Measurements from ENCODE around the gene C1orf159. TPM values are rescaled to one million over a fixed set of nuclear protein-coding genes. Genes with fewer than 3 reads are reported as not detected.
"Not testable (repeated sequence)": the region's sequence is repeated elsewhere in the genome, so short reads cannot be mapped to it uniquely, and the experiment has no call there.

Gene C1orf159
- total and polyA plus RNA-seq, 2 of the 8 experiments (the other 6 are each of a cell fraction or from before 2014, with no cell fraction given) = 10.0 to 10.9 TPM

- no peak for TF ChIP-seq RXRA (IDR thresholded peaks at IDR 0.05; ENCODE audit: insufficient read depth, low read depth, low read length)
- TF ChIP-seq EZH2 (IDR thresholded peaks at IDR 0.05; ENCODE audit: low read depth, low read length, severe bottlenecking) = no peak
- no peak for TF ChIP-seq SP1 (IDR thresholded peaks at IDR 0.05; ENCODE audit: low read depth, low read length)
- TF ChIP-seq POLR2A (IDR thresholded peaks at IDR 0.05; ENCODE audit: control extremely low read depth in 1 of 2, low read depth in 2 of 2, low read length in 2 of 2) = no peak
- TF ChIP-seq BRCA1 (IDR thresholded peaks at IDR 0.05; ENCODE audit: low read depth, low read length) = no peak
- TF ChIP-seq SIX5 (IDR thresholded peaks at IDR 0.05; ENCODE audit: low read depth, low read length) = no peak
- no peak for TF ChIP-seq USF2 (IDR thresholded peaks at IDR 0.05; ENCODE audit: low read length)
- TF ChIP-seq TCF12 (IDR thresholded peaks at IDR 0.05; ENCODE audit: low read depth, low read length) = no peak
- TF ChIP-seq RBBP5 (IDR thresholded peaks at IDR 0.05; ENCODE audit: borderline replicate concordance, low read depth, low read length) = no peak
Observed at GRCh38 chr1:1058088-1058905, 57.6 kb downstream of the C1orf159 start (continued).

GRCh38 chr1:1057769-1058087 lies 58.2 kb downstream of the C1orf159 start:
- H3K18ac ChIP-seq (ENCODE audit: extremely low read depth, low read length); H2AK5ac ChIP-seq (ENCODE audit: low read depth, low read length); H4K5ac ChIP-seq (ENCODE audit: insufficient read length, low read depth, low read length); H3K23ac ChIP-seq (ENCODE audit: insufficient read length); H3K79me2 ChIP-seq (ENCODE audit: control insufficient read depth in 1 of 2, insufficient read depth in 2 of 2, low read length in 2 of 2); H4K8ac ChIP-seq (ENCODE audit: extremely low read depth, insufficient read depth, low read length); H2AFZ ChIP-seq (ENCODE audit: low read length); H3K9me3 ChIP-seq (ENCODE audit: insufficient read depth in 2 of 2, low read depth in 1 of 2, low read length in 1 of 2); FAIRE-seq; H3K9ac ChIP-seq (replicated peaks in 1 of 4; ENCODE audit: extremely low read depth in 1 of 4, low read depth in 3 of 4, low read length in 3 of 4); H3K23me2 ChIP-seq (ENCODE audit: low read depth, low read length); H2BK15ac ChIP-seq (ENCODE audit: low read length); H2BK20ac ChIP-seq (ENCODE audit: low read length); H3K27ac ChIP-seq (ENCODE audit: low read depth, low read length); H2BK12ac ChIP-seq (ENCODE audit: low read depth, low read length); DNase-seq (ENCODE audit: low read depth in 1 of 2, low spot score in 2 of 2); H3K56ac ChIP-seq (replicated peaks; ENCODE audit: insufficient read length, low read depth, low read length); H3K4me3 ChIP-seq (ENCODE audit: extremely low read depth in 1 of 4, insufficient read depth in 2 of 4, low read depth in 3 of 4, low read length in 4 of 4); H2BK120ac ChIP-seq (replicated peaks; ENCODE audit: low read depth, low read length); H4K91ac ChIP-seq (replicated peaks; ENCODE audit: insufficient read length, low read length); H3K4me2 ChIP-seq (ENCODE audit: insufficient read depth in 1 of 2, low read depth in 2 of 2, low read length in 2 of 2); H3K14ac ChIP-seq (ENCODE audit: insufficient read length); H2BK5ac ChIP-seq (ENCODE audit: low read depth, low read length); H3K79me1 ChIP-seq (ENCODE audit: low read depth, low read length); H3K4ac ChIP-seq (replicated peaks; ENCODE audit: insufficient read length, low read depth, low read length): not testable (repeated sequence)
- peaks cover 0 to 11% (median 6%) of the 10 kb centered on the region in 4 experiments; a peak in 5 of 7 replicates for H3K4me1 ChIP-seq (replicated peaks in 1 of 4; ENCODE audit: control insufficient read depth in 3 of 4, insufficient read depth in 4 of 4, low read length in 3 of 4)
- peaks cover 0 to 24% (median 14%) of the 10 kb centered on the region in 4 experiments; a peak in 6 of 8 replicates for H3K36me3 ChIP-seq (ENCODE audit: control insufficient read depth in 2 of 4, insufficient read depth in 4 of 4, low read length in 3 of 4)
- peaks cover 9 to 39% (median 27%) of the 10 kb centered on the region in 4 experiments for H3K27me3 ChIP-seq (replicated peaks in 1 of 4; ENCODE audit: control insufficient read depth in 3 of 4, extremely low read depth in 1 of 4, insufficient read depth in 3 of 4, low read length in 3 of 4)
- 85% methylated on average over 15 of the region's 15 CpGs; no CpG with 5 or more reads in 1 of the 2 experiments for WGBS, 2 experiments (ENCODE audit: extremely low coverage in 1 of 2, insufficient coverage in 1 of 2, insufficient read length in 1 of 2, insufficient replicate concordance in 2 of 2, low coverage in 1 of 2, low lambda C conversion rate in 2 of 2, missing lambda C conversion rate in 1 of 2)
- CTCF ChIA-PET (ENCODE audit: partially characterized antibody) = interaction anchor here (0.9 to 10.2 kb wide), 4 partner anchors 10 to 74 kb away, joined by 5 to 70 read pairs (median 22); no protein-coding TSS in a partner anchor
- H4K20me1 ChIP-seq (replicated peaks in 1 of 2; ENCODE audit: control insufficient read depth in 1 of 2, insufficient read depth in 2 of 2, low read length in 2 of 2) = peaks cover 0 to 18% of the 10 kb centered on the region in 2 experiments
- POLR2A ChIA-PET (ENCODE audit: partially characterized antibody) = interaction anchor here (1.4 to 6.9 kb wide), 5 partner anchors 19 to 98 kb away, joined by 3 to 70 read pairs (median 5); partner anchors contain the start of gene PERM1

Measured in H1 (cell line).